Nucleus accumbens (tissue), 56 donors: ENCODE measurements around the gene RBP3.

Experiments used
- DNase-seq, 56 donors: peaks; one replicate each; lab custom pipeline; 2025; lab: John Stamatoyannopoulos, UW

Gene RBP3

DNA sequence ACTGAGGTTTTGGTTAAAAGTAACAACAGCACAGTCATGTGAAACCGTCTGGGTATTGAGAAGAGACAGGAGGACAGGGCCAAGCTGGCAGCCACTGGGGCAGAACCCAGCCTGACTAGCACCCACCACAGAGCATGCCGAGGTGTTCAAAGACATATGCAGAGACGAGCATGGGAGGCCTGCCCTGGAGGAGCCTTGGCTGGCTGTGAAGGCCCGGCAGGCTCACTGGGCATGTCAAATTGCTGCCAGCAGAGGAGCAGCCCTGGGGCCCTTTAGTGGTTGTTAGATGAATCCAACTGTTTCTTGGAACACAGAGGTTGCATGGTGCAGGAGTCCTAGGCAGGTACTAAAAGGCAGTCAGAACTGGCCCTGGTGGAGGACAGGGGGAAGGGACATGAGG lies 30.9 kb upstream of the RBP3 start:
- no peak for DNase-seq

DNA sequence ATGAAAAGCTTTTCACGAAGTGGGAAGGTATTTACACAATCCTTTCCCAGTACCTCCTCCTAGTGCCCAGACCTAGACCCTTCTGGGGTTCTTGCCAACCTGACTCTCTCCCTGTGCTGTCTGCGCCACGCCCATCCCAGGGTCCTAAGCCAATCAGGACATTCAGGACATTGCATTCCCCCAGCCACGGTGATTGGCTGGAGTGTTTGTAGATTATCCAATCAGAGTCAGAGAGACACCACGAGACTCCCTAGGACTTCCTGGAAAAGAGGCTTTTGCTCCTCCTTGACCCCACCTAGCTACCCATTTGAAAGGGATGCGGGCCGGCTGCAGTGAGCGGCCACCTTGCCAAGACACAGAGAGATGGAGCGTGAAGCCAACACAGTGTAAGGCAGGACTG lies 29.5 kb upstream of the RBP3 start:
- no peak for DNase-seq

DNA sequence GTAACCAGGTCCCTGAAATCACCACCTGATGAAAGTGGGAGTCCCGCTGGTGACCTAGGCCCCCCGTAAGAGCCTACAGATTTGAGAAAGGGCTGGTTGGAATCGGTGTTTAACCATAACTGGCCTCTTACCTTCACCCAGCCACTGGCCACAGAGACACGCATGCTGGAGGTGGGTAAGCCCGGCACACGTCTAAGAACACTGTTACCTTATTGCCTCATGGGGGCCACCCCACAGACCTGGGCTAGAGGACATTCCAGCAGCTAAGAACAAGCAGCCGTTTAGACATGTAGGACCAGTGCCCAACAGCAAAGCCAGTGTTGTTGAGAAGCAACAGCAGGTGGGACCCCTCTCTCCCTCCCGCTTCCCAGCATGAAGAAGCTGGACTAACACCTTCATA lies 28.4 kb upstream of the RBP3 start:
- no peak for DNase-seq

DNA sequence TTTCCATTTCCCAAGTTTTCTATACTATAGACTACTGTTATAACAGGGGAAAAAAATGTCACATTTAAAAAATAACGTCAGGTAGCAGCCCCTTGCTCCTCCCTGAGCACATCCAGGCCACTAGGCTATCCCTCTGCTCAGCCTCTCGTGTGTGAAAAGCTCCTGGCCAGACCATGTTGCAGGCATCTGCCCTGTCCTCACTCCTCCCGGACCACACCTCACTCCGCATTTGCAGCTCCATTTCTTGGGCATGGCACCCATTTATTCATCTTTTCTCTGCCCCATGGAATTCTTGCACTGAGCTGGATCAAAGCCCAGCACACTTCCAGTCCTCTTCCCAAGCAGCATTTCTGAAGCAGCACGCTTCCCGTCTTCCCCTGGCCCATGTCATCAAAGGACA lies 27.4 kb upstream of the RBP3 start:
- DNase-seq = no peak

GRCh38 chr10:47321521-47322195 lies 26.5 kb upstream of the RBP3 start:
- DNase-seq = peak in 5 of 56 donors; percentile 7 to 26 (median 23)

DNA sequence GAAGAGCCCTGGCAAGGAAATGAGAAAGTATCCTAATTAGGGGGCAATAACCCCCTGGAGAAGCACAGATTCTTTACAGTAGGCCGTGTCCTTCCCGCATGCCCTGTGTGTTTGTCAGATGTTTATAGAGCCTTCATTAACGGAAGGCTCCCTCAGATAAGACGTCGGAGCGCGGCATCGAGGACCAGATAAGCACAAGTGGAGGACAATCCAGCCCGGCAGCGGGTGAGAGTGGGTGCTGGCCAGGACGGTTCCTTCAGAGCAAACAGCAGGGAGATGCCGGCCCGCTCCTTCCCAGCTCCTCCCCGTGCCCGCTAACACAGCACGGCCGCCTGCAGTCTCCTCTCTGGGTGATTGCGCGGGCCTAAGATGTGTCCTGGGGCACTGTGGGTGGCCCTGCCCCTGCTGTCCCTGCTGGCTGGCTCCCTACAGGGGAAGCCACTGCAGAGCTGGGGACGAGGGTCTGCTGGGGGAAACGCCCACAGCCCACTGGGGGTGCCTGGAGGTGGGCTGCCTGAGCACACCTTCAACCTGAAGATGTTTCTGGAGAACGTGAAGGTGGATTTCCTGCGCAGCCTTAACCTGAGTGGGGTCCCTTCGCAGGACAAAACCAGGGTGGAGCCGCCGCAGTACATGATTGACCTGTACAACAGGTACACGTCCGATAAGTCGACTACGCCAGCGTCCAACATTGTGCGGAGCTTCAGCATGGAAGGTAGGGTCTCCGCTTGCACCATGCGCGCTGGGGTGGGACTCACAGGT lies 25.7 kb upstream of the RBP3 start, which contains the start of gene GDF2:
Gene GDF2 (plus strand): TSS at position 155 of the 762 bp plus-strand sequence. CDS start 215 bp downstream, at position 370.
- no peak for DNase-seq

DNA sequence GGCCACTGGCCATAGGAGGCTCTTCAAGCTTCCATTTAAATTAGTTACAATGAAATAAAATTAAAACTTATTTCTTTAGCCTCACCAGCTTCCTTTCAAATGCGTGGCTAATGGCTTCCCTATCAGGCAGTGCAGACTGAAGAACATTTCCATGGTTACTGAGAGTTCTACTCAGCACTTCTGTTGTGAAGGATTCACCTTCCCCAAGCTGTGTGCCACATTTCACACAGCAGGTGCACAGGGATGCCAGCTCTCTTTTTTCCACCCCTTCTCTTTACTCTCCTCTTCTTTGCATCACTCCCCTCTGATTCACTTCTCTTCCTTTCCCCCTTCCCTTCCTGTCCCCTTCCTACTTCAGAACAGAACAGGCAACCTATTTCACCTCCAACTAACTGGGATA lies 25.1 kb upstream of the RBP3 start:
- DNase-seq = peak in 3 of 56 donors; percentile 11 to 32 (median 13)

DNA sequence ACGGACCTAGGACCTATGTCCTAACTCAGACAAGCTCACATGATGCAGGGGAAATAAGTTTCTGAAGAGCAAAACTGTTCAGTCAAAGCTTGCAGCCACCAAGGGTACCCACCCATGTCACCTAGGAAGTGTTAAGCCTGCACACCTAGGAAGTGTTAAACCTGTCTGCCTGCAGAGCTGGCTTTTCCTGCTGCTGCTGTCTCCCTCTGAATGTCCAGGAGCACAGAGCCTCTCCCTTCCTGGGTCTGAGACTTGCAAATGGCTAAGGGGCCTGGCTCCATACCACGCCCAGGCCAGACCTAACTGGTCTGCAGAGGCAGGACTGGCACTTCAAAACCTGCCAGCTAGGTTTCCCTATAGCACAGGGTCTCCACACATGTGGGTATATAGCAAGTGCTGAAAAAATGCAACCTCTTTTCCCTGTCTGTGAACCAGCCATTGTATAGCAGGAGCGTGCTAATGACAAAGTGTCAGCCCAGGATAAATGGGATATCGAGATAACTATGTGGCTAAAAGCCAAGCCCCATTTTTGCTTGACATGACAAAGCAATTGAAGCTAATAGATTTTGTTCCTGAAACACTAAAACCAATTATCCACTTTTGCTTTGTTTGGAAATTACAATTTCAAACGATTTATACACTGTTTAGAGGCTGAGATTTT lies 24.4 kb upstream of the RBP3 start:
- DNase-seq = no peak

- no peak for DNase-seq
These were observed 22.6 kb upstream of the RBP3 start for GRCh38 chr10:47325303-47326291.

GRCh38 chr10:47326306-47326926 lies 21.7 kb upstream of the RBP3 start:
- no peak for DNase-seq

- DNase-seq = no peak
These were observed 21.2 kb upstream of the RBP3 start for GRCh38 chr10:47326927-47327330.

GRCh38 chr10:47329855-47330254 lies 18.3 kb upstream of the RBP3 start:
- DNase-seq = no peak

DNA sequence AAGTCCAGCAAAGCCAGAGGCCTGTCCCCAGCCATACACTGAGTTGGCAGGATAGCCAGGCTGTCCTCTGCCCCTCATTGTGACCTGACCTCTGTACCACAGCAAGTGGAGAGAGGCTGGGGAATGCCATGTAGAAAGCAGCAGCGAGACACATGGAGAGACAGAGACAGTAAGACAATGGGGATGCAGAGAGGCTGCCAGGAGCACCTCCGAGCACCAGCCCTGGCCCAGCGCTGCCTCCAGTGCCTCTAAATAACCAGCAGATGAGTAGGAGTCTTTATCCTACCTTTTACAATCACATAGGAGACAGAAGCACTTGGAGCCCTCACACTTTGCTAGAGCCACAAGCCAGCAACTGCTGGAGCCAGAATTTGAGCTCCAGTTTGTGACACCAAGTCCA lies 17.8 kb upstream of the RBP3 start:
- no peak for DNase-seq

DNA sequence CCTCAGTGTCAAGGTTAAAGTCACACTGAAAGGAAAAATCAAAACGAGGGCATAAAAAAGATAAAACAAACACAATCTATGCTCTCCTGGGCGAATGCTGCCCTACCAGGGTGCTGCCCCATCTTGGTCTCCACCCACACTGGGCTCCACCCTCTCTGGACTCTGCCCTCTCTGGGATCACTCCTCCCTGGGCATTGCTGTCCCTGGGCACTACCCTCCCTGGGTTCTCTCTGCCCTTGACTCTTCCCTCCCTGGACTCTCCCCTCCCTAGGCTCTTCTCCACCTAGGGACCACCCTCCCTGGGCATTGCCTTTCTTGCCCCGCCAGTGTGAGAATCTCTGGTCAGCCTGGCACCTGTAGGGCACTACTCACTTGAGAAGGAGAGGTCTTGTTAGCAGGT lies 17.4 kb upstream of the RBP3 start:
- no peak for DNase-seq

- DNase-seq = no peak
These were observed 16.7 kb upstream of the RBP3 start for GRCh38 chr10:47331491-47331890.

DNA sequence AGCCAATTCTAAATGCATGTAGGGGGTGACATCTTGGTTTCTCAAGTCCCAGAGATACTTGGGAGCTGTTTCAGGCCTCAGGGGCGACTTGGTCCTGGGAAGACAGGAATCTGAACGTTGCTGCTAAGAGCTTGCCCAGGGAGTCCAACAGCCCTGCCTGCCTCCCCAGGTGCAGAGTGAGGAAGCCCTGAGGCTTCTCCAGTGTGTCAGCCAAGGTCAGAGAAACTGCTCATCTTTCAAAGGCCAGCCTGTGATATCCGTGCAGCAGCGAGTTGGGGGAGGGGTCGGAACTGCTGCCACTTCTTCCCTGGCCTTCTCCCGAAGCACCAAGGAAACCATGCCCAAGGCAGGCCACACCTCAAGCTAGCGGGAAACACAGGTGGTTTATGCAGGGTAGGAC lies 16.2 kb upstream of the RBP3 start:
- DNase-seq = no peak

- no peak for DNase-seq
These were observed 15.8 kb upstream of the RBP3 start for GRCh38 chr10:47332371-47332770.

DNA sequence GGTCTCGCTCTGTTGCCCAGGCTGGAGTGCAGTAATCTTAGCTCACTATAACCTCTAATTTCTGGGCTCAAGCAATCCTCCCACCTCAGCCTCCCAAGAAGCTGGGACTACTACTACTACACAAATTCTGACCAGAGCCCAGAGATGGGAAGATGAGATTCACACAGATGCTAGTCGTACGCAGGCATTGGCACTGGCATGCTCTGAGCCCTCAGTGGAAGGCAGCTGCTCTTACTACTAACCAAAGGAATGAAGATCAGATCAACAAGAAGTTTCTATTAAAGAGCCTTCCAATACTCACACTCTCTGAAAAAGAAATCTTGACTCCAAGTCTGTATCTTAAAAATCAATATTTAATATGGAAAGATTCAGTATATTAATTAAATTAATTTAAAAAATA lies 15.2 kb upstream of the RBP3 start:
- no peak for DNase-seq

- DNase-seq = no peak
These were observed 14.6 kb upstream of the RBP3 start for GRCh38 chr10:47333532-47333931.
